ENCODE data around the gene BBOX1. TPM values are rescaled to one million over a fixed set of nuclear protein-coding genes. Genes with fewer than 3 reads are reported as not detected.

The BBOX1 gene
- polyA plus RNA-seq, 1 experiment, result 0.07 TPM

- ChIA-PET POLR2A (no interaction called here), CTCF (interaction anchor here (1.1 kb wide), 1 partner anchor 367 kb away, joined by 4 read pairs; no protein-coding TSS in a partner anchor)
- no peak for TF ChIP-seq CTCF (IDR thresholded peaks at IDR 0.05; ENCODE audit: low read depth, low read length)
- Histone ChIP-seq H3K27ac (ENCODE audit: low read depth, low read length) (no peak overlapping the region), H3K9me3 (ENCODE audit: control insufficient read depth, insufficient read depth, low read length) (no peaks in the 10 kb centered on the region), H3K27me3 (ENCODE audit: control insufficient read depth, insufficient read depth, low read length) (no peaks in the 10 kb centered on the region), H3K4me3 (ENCODE audit: low read depth, low read length) (no peak overlapping the region)
- no peak for DNase-seq (ENCODE audit: low read depth, low spot score)
Measured at GRCh38 chr11:27118949-27119348, 78.3 kb downstream of the BBOX1 start.

- no peak for DNase-seq (ENCODE audit: low read depth, low spot score)
- no peak for TF ChIP-seq CTCF (IDR thresholded peaks at IDR 0.05; ENCODE audit: low read depth, low read length)
- Histone ChIP-seq H3K9me3 (ENCODE audit: control insufficient read depth, insufficient read depth, low read length) (no peaks in the 10 kb centered on the region), H3K4me3 (ENCODE audit: low read depth, low read length) (no peak overlapping the region), H3K27ac (ENCODE audit: low read depth, low read length) (no peak overlapping the region), H3K27me3 (ENCODE audit: control insufficient read depth, insufficient read depth, low read length) (no peaks in the 10 kb centered on the region)
- ChIA-PET CTCF (interaction anchor here (0.9 to 2.0 kb wide), 3 partner anchors 8 to 366 kb away, joined by 3 to 10 read pairs (median 4); no protein-coding TSS in a partner anchor), POLR2A (no interaction called here)
Measured at GRCh38 chr11:27119396-27119795, 78.8 kb downstream of the BBOX1 start.

- no peaks in the 10 kb centered on the region for H3K9me3 ChIP-seq (ENCODE audit: control insufficient read depth, insufficient read depth, low read length)
- H3K27ac ChIP-seq (ENCODE audit: low read depth, low read length), result no peak overlapping the region
- ChIA-PET POLR2A (no interaction called here), CTCF (interaction anchor here (0.9 to 2.0 kb wide), 3 partner anchors 9 to 367 kb away, joined by 3 to 10 read pairs (median 5); no protein-coding TSS in a partner anchor)
- H3K4me3 ChIP-seq (ENCODE audit: low read depth, low read length), result no peak overlapping the region
- TF ChIP-seq CTCF (IDR thresholded peaks at IDR 0.05; ENCODE audit: low read depth, low read length), result no peak
- no peaks in the 10 kb centered on the region for H3K27me3 ChIP-seq (ENCODE audit: control insufficient read depth, insufficient read depth, low read length)
- DNase-seq (ENCODE audit: low read depth, low spot score), result no peak
Measured at GRCh38 chr11:27120211-27120610, 79.6 kb downstream of the BBOX1 start.

- H3K9me3 ChIP-seq (ENCODE audit: control insufficient read depth, insufficient read depth, low read length), result no peaks in the 10 kb centered on the region
- DNase-seq (ENCODE audit: low read depth, low spot score), result no peak
- no peak overlapping the region for H3K4me3 ChIP-seq (ENCODE audit: low read depth, low read length)
- ChIA-PET POLR2A (no interaction called here), CTCF (interaction anchor here (1.1 to 1.2 kb wide), 2 partner anchors 36 to 366 kb away, joined by 3 read pairs; no protein-coding TSS in a partner anchor)
- H3K27me3 ChIP-seq (ENCODE audit: control insufficient read depth, insufficient read depth, low read length), result no peaks in the 10 kb centered on the region
- no peak overlapping the region for H3K27ac ChIP-seq (ENCODE audit: low read depth, low read length)
- no peak for TF ChIP-seq CTCF (IDR thresholded peaks at IDR 0.05; ENCODE audit: low read depth, low read length)
Measured at GRCh38 chr11:27122001-27122400, 81.4 kb downstream of the BBOX1 start.

GRCh38 chr11:27124514-27125264 lies 84.1 kb downstream of the BBOX1 start:
- no peaks in the 10 kb centered on the region for H3K9me3 ChIP-seq (ENCODE audit: control insufficient read depth, insufficient read depth, low read length)
- no peak for DNase-seq (ENCODE audit: low read depth, low spot score)
- no peak overlapping the region for H3K4me3 ChIP-seq (ENCODE audit: low read depth, low read length)
- peak; percentile 36 for TF ChIP-seq CTCF (IDR thresholded peaks at IDR 0.05; ENCODE audit: low read depth, low read length)
- no peaks in the 10 kb centered on the region for H3K27me3 ChIP-seq (ENCODE audit: control insufficient read depth, insufficient read depth, low read length)
- CTCF ChIA-PET, result interaction anchor here (0.5 to 2.2 kb wide), 14 partner anchors 10 to 377 kb away, joined by 3 to 20 read pairs (median 4); no protein-coding TSS in a partner anchor
- no peak overlapping the region for H3K27ac ChIP-seq (ENCODE audit: low read depth, low read length)
- POLR2A ChIA-PET, result no interaction called here

Measured in AG04450 (cell line).